KBM-7 (cell line): ENCODE measurements around the gene SIDT1.

Source experiments
- DNase-seq: peaks from one replicate; pipeline ENCODE4 v3.0.0-alpha.2; 2015
- in situ Hi-C: fragments of 300-500 bp; cut with MboI; formaldehyde crosslinking; loops from 2 replicates; pipeline ENCODE4 v1.14.3; 2020; ENCODE audit warnings: low sequenced_read_pairs, low pct_unique_long_range_greater_than_20kb, mixed read lengths

SIDT1 gene

GRCh38 chr3:113537155-113537554 lies 4.8 kb downstream of the SIDT1 start:
- in situ Hi-C loops, result no loop called here
- DNase-seq, result no peak

- DNase-seq, result no peak
- in situ Hi-C loops, result no loop called here
Measured at GRCh38 chr3:113541519-113541918, 9.2 kb downstream of the SIDT1 start.

- in situ Hi-C loops, result no loop called here
- no peak for DNase-seq
Measured at GRCh38 chr3:113545594-113545993, 13.2 kb downstream of the SIDT1 start.

- in situ Hi-C loops, result no loop called here
Measured at GRCh38 chr3:113546414-113546893, 14.1 kb downstream of the SIDT1 start.

GRCh38 chr3:113548501-113548900 lies 16.1 kb downstream of the SIDT1 start:
- in situ Hi-C loops, result no loop called here
- no peak for DNase-seq

More at GRCh38 chr3:113546414-113546893, 14.1 kb downstream of the SIDT1 start:
- DNase-seq, result peak; percentile 40

GRCh38 chr3:113551820-113552219 lies 19.5 kb downstream of the SIDT1 start:
- in situ Hi-C loops, result no loop called here

GRCh38 chr3:113552851-113553250 lies 20.5 kb downstream of the SIDT1 start:
- in situ Hi-C loops, result no loop called here
- peak; percentile 49 for DNase-seq

More at GRCh38 chr3:113551820-113552219, 19.5 kb downstream of the SIDT1 start:
- DNase-seq, result no peak

- DNase-seq, result no peak
- in situ Hi-C loops, result no loop called here
Measured at GRCh38 chr3:113555138-113555537, 22.8 kb downstream of the SIDT1 start.

- no peak for DNase-seq
- in situ Hi-C loops, result no loop called here
Measured at GRCh38 chr3:113556316-113556945, 24.1 kb downstream of the SIDT1 start.

GRCh38 chr3:113556946-113557335 lies 24.6 kb downstream of the SIDT1 start:
- in situ Hi-C loops, result no loop called here
- DNase-seq, result no peak

GRCh38 chr3:113557374-113557773 lies 25.0 kb downstream of the SIDT1 start:
- in situ Hi-C loops, result no loop called here
- DNase-seq, result no peak

GRCh38 chr3:113559009-113559408 lies 26.7 kb downstream of the SIDT1 start:
- no peak for DNase-seq

GRCh38 chr3:113560271-113560670 lies 27.9 kb downstream of the SIDT1 start:
- no peak for DNase-seq
- in situ Hi-C loops, result no loop called here

More at GRCh38 chr3:113559009-113559408, 26.7 kb downstream of the SIDT1 start:
- in situ Hi-C loops, result no loop called here

- in situ Hi-C loops, result no loop called here
- DNase-seq, result no peak
Measured at GRCh38 chr3:113560831-113561623, 28.7 kb downstream of the SIDT1 start.

- in situ Hi-C loops, result no loop called here
- no peak for DNase-seq
Measured at GRCh38 chr3:113565555-113565954, 33.2 kb downstream of the SIDT1 start.

- no peak for DNase-seq
- in situ Hi-C loops, result no loop called here
Measured at GRCh38 chr3:113570158-113570557, 37.8 kb downstream of the SIDT1 start.

- DNase-seq, result no peak
- in situ Hi-C loops, result no loop called here
Measured at GRCh38 chr3:113571360-113571759, 39.0 kb downstream of the SIDT1 start.

- no peak for DNase-seq
- in situ Hi-C loops, result no loop called here
Measured at GRCh38 chr3:113573728-113574127, 41.4 kb downstream of the SIDT1 start.

GRCh38 chr3:113574213-113574612 lies 41.9 kb downstream of the SIDT1 start:
- no peak for DNase-seq
- in situ Hi-C loops, result no loop called here

- in situ Hi-C loops, result no loop called here
- DNase-seq, result peak; percentile 12
Measured at GRCh38 chr3:113575206-113575605, 42.9 kb downstream of the SIDT1 start.
